ENCODE results near the gene SFRP2.

The SFRP2 gene

DNA sequence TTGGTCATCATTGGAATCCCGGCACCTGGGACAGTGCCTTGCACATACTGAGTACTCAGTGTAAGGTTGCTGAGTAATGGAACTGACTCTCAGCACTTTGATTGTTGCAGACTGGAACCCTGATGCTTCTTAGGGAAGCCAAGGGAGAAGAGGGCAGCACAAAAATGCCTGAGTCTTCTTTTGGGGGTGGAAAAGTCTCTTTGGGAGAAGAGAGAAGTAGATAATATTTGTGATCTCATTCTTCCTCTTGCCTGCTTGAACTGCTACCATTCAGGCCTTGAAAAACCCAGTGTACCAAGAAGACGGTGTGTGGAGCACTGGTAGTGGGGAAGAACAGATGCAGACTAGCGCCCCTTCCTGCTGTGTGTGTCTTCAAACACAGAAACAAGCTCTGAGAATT is 12.3 kb downstream of the SFRP2 start:
- no peaks in the 10 kb centered on the region for H3K36me3 ChIP-seq (ENCODE audit: insufficient read depth, low read length)
- H3K9me3 ChIP-seq (ENCODE audit: control insufficient read depth, insufficient read depth, low read length), result no peaks in the 10 kb centered on the region
- H3K4me1 ChIP-seq (ENCODE audit: insufficient read depth, low read length), result 0 out of 2 replicates have a peak, but pooled peaks cover 2% of the 10 kb centered on the region
- H3K9ac ChIP-seq (ENCODE audit: low read depth, low read length), result no peak overlapping the region

DNA sequence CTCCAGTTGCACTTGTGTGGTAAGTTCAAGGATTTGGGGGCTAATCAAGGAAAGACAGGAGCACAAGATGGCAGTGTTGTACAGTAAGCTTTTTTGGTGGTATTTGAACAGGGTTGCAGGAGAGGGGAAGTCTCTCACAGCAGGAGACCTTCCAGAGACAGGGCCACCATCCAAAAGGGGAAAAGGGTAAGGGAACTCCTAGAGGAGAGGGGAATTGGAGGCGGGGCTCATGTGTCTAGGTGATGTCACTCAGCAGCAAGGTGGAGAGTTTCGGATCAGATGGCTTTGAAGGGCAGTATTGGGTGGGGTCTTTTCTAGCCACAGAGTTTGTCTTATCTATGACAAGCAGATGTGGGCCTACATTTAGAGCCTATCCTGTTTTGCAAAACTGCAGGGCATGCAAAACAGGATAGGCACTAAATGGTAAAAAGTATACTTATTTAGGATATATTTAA is 15.6 kb downstream of the SFRP2 start:
- no peaks in the 10 kb centered on the region for H3K4me1 ChIP-seq (ENCODE audit: insufficient read depth, low read length)
- no peaks in the 10 kb centered on the region; the same call in 1 of the 2 replicates for H3K9me3 ChIP-seq (ENCODE audit: control insufficient read depth, insufficient read depth, low read length)
- no peaks in the 10 kb centered on the region for H3K36me3 ChIP-seq (ENCODE audit: insufficient read depth, low read length)
- H3K9ac ChIP-seq (ENCODE audit: low read depth, low read length), result no peak overlapping the region

DNA sequence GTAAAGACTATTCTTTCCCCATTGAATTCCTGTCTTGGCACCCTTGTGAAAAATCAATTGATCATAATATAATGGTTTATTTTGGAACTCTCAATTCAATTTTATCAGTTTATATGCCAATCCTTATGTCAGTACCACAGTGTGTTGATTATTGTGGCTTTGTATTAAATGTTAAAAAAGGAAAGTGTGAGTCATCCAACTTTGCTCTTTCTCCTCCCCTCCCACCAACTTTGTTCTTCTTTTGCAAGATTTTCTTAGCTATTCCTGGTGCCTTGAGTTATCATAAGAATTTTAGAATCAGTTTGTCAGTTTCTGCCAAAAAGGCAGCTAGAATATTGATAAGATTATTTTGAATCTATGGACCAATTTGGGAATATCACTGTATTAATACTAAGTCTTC is 17.8 kb downstream of the SFRP2 start:
- Histone ChIP-seq H3K36me3 (ENCODE audit: insufficient read depth, low read length) (no peaks in the 10 kb centered on the region), H3K9me3 (ENCODE audit: control insufficient read depth, insufficient read depth, low read length) (no peaks in the 10 kb centered on the region; the same call in 1 of the 2 replicates), H3K4me1 (ENCODE audit: insufficient read depth, low read length) (no peaks in the 10 kb centered on the region), H3K9ac (ENCODE audit: low read depth, low read length) (no peak overlapping the region)

DNA sequence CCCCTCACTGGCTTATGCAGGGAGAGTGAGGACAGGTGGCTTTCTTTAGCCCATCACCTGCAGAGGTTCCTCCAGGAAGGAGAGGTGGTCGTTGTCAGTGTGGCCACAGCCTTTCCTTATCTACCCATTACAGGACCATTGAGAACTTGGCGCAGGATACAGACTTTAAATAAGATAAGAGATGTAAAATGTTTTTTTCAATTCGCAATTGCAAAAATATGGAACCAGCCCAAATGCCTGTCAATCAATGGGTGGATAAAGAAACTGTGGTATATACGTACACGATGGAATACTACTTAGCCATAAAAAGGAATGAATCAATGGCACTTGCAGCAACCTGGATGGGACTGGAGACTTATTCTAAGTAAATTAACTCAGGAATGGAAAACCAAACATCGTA is 22.1 kb downstream of the SFRP2 start:
- Histone ChIP-seq H3K36me3 (ENCODE audit: insufficient read depth, low read length) (no peaks in the 10 kb centered on the region), H3K4me1 (ENCODE audit: insufficient read depth, low read length) (peaks cover 16% of the 10 kb centered on the region), H3K9ac (ENCODE audit: low read depth, low read length) (no peak overlapping the region)

DNA sequence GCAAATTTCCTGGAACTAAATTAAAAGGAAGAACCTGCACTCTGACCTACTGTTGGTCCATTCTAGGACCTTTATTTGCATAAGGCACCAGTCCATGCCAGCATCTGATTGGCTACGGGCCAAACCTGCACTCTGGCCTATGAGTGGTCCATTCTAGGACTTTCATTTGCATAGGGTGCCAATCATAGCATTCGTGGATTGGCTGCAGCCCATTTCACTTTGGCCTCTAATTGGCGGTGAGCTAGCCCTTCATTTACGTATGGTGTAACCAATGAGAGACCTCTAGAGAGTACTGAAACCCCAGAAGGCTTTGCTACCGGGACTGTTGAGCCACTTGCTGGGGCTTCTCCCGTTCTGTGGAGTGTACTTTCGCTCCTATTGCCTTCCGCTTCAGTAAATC is 23.0 kb downstream of the SFRP2 start:
- Histone ChIP-seq H3K9ac (ENCODE audit: low read depth, low read length) (no peak overlapping the region), H3K9me3 (ENCODE audit: control insufficient read depth, insufficient read depth, low read length) (no peaks in the 10 kb centered on the region), H3K4me1 (ENCODE audit: insufficient read depth, low read length) (peaks cover 16% of the 10 kb centered on the region), H3K36me3 (ENCODE audit: insufficient read depth, low read length) (no peaks in the 10 kb centered on the region)

More for the DNA sequence above, 22.1 kb downstream of the SFRP2 start:
- no peaks in the 10 kb centered on the region; the same call in 1 of the 2 replicates for H3K9me3 ChIP-seq (ENCODE audit: control insufficient read depth, insufficient read depth, low read length)

DNA sequence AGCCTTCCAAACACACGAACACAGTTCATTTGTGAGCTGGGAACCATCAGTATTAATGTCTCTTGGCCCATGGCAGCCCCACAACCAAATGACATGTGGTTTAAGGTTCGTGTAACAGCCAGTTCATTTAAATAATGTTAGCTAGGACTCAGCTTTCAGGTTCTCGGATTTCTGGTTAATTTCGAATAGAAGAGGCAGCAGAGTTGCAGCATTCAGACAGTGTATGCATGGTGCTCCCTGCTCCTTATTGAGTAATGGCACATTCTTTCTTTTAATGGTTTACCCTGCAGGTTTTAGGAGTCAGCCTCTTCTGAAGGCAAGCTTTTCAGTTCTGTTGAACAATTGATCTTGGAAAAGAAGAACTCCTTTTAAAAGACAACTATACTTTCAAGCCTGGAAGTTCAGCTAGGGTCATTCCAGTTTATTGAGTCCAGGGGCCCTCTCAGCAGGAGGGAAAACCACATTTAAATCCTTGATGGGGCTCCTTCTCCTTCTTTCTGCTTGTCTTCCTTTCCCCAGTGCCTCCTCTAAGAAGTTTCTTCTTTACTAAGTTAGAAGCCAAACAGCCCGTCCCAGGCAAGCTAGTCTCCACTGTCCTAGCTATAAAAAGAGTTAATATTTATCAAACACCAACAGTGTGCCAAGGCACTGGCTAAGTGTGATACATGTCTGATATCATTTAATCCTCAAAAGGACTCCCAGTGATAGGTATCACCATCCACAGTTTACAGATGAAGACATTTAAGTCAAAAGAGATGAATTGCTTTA is 24.1 kb downstream of the SFRP2 start:
- H3K36me3 ChIP-seq (ENCODE audit: insufficient read depth, low read length), result no peaks in the 10 kb centered on the region
- peaks cover 16% of the 10 kb centered on the region for H3K4me1 ChIP-seq (ENCODE audit: insufficient read depth, low read length)
- H3K9ac ChIP-seq (ENCODE audit: low read depth, low read length), result no peak overlapping the region
- no peaks in the 10 kb centered on the region for H3K9me3 ChIP-seq (ENCODE audit: control insufficient read depth, insufficient read depth, low read length)

DNA sequence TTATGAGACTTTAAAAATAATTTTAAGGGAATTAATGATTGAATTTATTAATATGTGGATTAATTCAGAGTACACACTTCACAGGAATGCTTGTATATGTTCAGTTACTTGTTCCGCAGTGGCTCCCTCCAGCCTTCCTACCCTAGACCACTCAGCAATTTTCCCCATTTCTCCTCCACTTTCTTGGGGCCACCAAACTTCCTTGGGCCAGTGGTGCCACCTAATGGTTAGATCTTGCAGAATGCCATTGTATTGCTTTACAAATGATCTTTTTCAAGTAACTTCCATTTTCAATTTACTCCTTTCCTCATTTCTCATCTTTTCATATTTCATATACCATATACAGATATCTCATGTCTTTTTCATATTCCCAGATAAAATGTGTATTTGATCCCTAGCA is 25.5 kb downstream of the SFRP2 start:
- Histone ChIP-seq H3K9me3 (ENCODE audit: control insufficient read depth, insufficient read depth, low read length) (no peaks in the 10 kb centered on the region), H3K4me1 (ENCODE audit: insufficient read depth, low read length) (peaks cover 18% of the 10 kb centered on the region), H3K9ac (ENCODE audit: low read depth, low read length) (no peak overlapping the region), H3K36me3 (ENCODE audit: insufficient read depth, low read length) (no peaks in the 10 kb centered on the region)

DNA sequence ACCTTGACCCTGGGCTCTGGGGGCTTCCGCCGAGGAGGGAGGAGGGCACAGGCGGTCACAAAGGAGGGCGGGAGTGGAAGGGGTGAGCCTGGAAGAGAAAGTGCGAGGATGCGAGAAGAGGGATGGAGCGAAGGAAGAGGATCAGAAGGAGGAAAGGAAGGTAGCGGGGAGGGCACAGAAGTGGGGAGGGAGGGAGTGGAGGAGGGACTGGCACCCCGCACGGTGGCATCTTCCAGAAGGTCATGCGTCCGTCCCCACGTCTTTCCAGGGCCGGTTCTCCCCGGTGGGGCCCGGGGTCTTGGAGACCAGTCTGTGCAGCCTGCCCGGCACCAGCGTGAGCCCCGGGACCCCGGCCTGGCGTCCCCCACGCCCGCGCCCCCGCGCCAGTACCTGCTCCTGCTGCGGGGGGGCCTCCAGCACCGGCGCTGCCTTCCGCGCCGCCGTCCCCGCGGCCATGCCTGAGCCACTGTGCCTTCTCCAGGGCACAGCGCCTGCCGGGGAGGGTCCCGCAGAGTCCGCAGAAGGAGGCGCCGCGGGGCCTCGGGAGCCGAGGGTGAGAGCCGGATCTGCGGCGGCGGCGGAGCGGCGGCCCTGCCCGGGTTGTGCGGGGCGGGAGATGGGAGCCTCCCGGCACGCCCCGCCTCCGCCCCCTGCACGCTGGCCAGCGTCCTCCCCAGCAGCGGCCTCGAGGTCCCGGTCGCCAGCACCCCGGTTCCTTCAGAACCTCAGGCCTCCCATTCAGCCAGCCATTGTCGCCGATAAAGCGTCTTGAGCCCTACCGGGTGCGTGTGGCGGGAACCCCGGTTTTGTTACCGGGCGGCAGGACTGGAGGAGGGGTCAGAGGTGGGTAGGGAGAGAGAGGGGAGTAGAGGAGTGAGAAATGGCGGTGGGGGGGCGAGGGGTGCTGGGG is 29.2 kb downstream of the SFRP2 start, which contains the start of gene RNF175:
TSS of gene RNF175 (minus strand) at position 618 of the 910 bp plus-strand sequence. CDS start at position 456, 162 bp downstream.
- Histone ChIP-seq H3K36me3 (ENCODE audit: insufficient read depth, low read length) (no peaks in the 10 kb centered on the region), H3K9me3 (ENCODE audit: control insufficient read depth, insufficient read depth, low read length) (no peaks in the 10 kb centered on the region), H3K9ac (ENCODE audit: low read depth, low read length) (peak within 1 kb of the TSS; percentile 73), H3K4me1 (ENCODE audit: insufficient read depth, low read length) (peaks cover 31% of the 10 kb centered on the region)

DNA sequence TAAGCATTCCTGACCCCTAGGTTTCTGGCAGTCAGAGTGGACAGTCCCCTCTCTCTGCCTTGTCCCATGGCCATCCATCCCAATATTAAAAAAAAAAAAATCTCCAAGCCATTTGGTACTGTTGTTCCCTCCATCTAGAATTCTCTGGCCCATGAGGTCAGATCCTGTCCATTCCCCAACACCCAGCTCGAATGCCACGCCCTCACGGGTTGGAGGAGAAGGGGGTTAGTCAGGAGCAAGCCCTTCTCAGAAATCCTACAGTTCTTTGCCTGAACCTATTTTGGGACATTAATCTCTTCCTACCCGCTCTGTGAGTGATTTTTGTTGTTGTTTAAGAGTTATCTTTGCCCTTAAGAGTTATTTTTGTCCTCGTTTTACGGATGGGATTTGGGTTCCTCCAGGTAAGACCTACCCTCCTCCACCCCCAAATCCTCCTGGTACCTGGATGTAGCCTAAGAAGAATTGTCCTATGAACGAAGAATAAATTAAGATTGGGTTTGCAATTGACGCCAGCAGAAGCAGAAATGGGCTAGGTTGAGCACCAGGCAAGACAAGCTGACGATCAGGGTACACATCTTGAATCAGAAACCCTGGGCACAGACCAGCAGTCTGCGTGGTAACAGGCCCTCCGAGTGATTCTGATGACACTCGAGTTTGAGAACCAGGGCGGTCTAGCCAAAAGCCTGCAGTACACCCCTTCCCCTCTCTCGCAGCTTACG is 30.0 kb downstream of the SFRP2 start:
- H3K9ac ChIP-seq (ENCODE audit: low read depth, low read length), result peak overlapping the region; percentile 73
- peaks cover 23% of the 10 kb centered on the region for H3K4me1 ChIP-seq (ENCODE audit: insufficient read depth, low read length)
- H3K36me3 ChIP-seq (ENCODE audit: insufficient read depth, low read length), result no peaks in the 10 kb centered on the region; the same call in 1 of the 2 replicates
- no peaks in the 10 kb centered on the region for H3K9me3 ChIP-seq (ENCODE audit: control insufficient read depth, insufficient read depth, low read length)

DNA sequence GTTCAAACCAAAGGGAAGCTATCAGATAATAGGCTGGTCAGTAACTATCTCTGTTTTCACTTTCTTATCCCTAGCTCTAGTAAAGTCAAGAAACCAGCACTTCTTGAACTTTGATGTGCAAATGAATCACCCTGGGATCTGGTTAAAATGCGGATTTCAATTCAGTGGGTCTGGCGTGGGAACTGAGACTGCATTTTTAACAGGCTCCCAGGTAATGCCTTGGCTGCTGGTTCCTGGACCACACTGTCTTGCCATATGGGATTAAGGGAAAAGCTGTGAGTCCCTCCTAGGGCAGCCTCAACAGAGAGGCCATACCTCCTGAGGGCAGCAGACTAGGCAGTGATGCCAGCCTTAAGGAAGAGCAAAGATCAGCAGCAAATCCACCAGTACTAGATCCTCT is 30.7 kb downstream of the SFRP2 start:
- peaks cover 18% of the 10 kb centered on the region for H3K4me1 ChIP-seq (ENCODE audit: insufficient read depth, low read length)
- no peak overlapping the region for H3K9ac ChIP-seq (ENCODE audit: low read depth, low read length)
- H3K36me3 ChIP-seq (ENCODE audit: insufficient read depth, low read length), result no peaks in the 10 kb centered on the region; the same call in 1 of the 2 replicates
- H3K9me3 ChIP-seq (ENCODE audit: control insufficient read depth, insufficient read depth, low read length), result no peaks in the 10 kb centered on the region

DNA sequence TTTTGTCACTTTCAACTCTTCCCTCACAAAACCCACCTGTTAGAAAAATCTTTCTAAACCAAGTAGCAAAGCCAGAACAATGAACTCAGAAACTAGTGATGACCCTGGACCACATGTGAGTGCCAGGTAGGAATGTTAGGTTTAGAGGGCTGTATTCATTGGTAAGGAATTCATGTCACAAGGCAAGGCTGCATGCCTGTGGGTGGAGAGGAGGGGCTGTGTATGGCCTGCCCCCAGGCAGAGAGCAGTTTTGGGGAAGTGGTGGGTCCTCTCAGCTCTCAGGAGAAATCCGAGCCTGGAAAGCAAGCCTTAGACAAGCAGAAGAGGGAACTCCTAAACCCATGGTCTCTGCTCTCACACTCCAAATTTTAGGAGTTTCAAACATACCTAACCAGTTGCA is 31.5 kb downstream of the SFRP2 start:
- Histone ChIP-seq H3K36me3 (ENCODE audit: insufficient read depth, low read length) (no peaks in the 10 kb centered on the region; the same call in 1 of the 2 replicates), H3K9ac (ENCODE audit: low read depth, low read length) (no peak overlapping the region), H3K4me1 (ENCODE audit: insufficient read depth, low read length) (peaks cover 18% of the 10 kb centered on the region), H3K9me3 (ENCODE audit: control insufficient read depth, insufficient read depth, low read length) (no peaks in the 10 kb centered on the region)

DNA sequence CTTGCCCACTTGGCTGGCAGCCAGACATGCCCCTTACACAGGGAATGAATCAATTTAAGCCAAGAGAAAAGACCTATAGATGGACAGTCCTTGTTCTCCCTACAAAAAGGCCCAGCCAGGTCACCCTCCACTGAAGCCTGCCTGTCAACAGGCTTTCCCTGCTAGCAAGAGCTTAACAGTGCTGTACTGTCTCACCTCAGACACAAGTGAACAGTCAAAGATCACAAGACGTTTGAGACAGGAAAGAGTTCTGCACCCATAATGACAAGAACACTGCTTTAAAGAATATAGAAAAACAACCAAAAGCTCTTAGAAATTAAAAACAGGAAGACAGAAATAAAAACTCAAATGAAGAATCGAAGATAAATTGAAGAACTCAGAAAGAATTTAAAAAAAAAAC is 33.7 kb downstream of the SFRP2 start:
- H3K9me3 ChIP-seq (ENCODE audit: control insufficient read depth, insufficient read depth, low read length), result no peaks in the 10 kb centered on the region
- H3K9ac ChIP-seq (ENCODE audit: low read depth, low read length), result no peak overlapping the region
- H3K36me3 ChIP-seq (ENCODE audit: insufficient read depth, low read length), result no peaks in the 10 kb centered on the region; the same call in 1 of the 2 replicates
- H3K4me1 ChIP-seq (ENCODE audit: insufficient read depth, low read length), result peaks cover 18% of the 10 kb centered on the region

DNA sequence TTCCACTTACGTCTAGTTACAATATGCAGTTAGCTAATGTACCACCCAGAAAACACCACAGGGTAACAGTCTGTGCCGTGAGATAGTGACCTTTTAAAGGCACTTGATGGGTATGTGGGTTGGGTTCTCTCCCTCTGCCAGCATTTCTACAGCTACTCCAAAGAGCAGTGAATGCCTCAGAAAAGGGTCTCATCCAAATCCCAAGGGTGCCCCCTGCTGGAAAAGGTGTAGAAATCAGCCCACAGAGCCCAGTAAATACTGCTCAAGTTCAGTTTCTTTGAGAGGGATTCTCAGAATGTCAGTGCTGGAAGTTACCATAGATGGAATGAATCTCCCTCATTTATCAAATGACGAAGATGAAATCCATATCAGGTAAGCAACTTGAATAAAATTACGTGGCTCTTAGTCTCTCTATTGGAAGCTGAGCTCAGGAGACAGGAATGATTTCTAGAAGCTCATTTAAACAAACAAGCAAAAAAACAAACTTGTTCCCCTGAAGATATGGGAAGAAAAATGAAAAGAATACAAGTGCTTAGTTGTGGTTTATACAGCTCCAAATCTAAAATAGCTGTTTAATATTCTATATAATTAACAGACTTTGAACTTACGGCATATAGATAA is 38.6 kb downstream of the SFRP2 start:
- H3K9ac ChIP-seq (ENCODE audit: low read depth, low read length), result no peak overlapping the region
- no peaks in the 10 kb centered on the region for H3K9me3 ChIP-seq (ENCODE audit: control insufficient read depth, insufficient read depth, low read length)
- no peaks in the 10 kb centered on the region; the same call in 1 of the 2 replicates for H3K36me3 ChIP-seq (ENCODE audit: insufficient read depth, low read length)
- no peaks in the 10 kb centered on the region for H3K4me1 ChIP-seq (ENCODE audit: insufficient read depth, low read length)

DNA sequence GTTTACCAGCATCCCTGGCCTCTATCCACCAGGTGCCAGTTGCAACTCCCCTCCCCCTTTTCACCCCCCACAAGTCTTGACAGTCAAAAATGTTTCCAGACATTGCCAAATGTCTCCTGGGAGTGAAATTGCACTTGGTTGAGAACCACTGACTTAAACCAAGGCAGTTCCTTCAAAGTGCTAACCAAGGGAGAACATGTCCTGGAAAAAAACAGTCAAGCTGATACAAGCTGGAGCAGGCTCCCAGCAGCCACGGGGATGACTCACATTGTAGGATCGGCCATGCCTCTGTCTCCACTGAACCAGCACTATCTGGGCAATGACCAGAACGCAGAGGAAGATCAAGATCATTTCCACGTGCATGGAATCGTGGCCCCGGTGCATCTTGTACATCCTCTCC is 40.5 kb downstream of the SFRP2 start:
- Histone ChIP-seq H3K9me3 (ENCODE audit: control insufficient read depth, insufficient read depth, low read length) (no peaks in the 10 kb centered on the region), H3K4me1 (ENCODE audit: insufficient read depth, low read length) (no peaks in the 10 kb centered on the region), H3K9ac (ENCODE audit: low read depth, low read length) (no peak overlapping the region)

More for the DNA sequence above, 40.5 kb downstream of the SFRP2 start:
- no peaks in the 10 kb centered on the region for H3K36me3 ChIP-seq (ENCODE audit: insufficient read depth, low read length)

Measured in ES-I3 (cell line).